ENCODE results near the gene ATP10A. TPM values are rescaled to one million over a fixed set of nuclear protein-coding genes. Genes with fewer than 3 reads are reported as not detected.

The ATP10A gene
- total RNA-seq, 1 experiment from 2014 or later = 2.1 TPM

DNA sequence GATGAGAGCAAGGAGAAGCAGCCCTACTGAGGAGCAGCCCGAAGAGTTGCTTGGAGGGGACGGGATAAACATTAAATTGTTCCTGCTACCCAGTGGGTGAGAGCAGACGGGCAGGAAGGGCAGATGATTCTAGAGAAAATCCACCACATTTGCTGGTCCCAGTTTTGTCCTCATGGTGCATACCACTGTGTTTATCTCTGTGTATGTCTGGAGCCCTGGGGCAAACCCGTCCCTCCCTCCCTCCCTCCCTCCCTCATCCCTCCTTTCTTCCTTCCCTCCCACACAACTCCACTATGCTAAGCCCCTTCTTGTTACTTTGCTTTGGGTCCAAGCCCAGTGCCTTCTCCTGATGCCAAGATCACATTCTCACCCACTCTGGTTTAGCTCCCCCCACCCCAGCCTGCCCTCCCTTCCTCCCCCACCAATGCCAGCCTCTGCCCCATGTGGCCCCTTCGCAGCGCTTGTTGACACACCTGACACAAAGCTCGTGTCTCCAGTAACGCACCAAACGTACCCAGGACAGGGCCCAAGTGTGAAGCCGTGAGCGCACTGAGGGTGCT lies 194.8 kb downstream of the ATP10A start (continued):
- TF ChIP-seq ZNF121 (CRISPR knock-in tag; IDR thresholded peaks at IDR 0.05) (no peak), ZNF138 (CRISPR knock-in tag; conservative IDR thresholded peaks at IDR 0.05) (no peak), ATF1 (CRISPR knock-in tag; IDR thresholded peaks at IDR 0.05) (no peak), NR2C2 (CRISPR knock-in tag; IDR thresholded peaks at IDR 0.05) (no peak), ZNF416 (CRISPR knock-in tag; IDR thresholded peaks at IDR 0.05) (no peak), ZNF232 (CRISPR knock-in tag; IDR thresholded peaks at IDR 0.05) (no peak)

DNA sequence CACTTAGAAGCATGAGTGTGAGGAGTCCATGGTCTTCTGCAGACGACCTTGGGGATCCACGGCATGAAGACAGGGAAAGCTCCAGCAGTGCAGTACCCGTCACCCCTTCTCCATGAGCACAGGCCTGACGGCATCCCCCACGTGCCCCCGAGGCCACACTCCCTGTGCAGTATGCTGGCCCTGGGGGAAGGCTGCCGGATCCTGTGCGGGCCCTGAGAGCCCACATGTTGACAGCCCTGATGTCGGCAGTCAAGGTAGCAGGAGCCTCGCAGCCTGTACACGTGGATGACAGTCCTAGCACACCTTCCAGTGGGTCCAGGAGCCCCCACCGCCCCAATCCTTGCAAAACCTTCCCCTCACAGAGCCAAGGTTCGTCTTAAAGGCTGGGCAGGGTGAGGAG lies 195.3 kb downstream of the ATP10A start:
- no peak for DNase-seq (ENCODE audit: low spot score)
- no peak for TF ChIP-seq CBFB (CRISPR knock-in tag; IDR thresholded peaks at IDR 0.05; ENCODE audit: low read depth)
- TF ChIP-seq, protein P1, sequence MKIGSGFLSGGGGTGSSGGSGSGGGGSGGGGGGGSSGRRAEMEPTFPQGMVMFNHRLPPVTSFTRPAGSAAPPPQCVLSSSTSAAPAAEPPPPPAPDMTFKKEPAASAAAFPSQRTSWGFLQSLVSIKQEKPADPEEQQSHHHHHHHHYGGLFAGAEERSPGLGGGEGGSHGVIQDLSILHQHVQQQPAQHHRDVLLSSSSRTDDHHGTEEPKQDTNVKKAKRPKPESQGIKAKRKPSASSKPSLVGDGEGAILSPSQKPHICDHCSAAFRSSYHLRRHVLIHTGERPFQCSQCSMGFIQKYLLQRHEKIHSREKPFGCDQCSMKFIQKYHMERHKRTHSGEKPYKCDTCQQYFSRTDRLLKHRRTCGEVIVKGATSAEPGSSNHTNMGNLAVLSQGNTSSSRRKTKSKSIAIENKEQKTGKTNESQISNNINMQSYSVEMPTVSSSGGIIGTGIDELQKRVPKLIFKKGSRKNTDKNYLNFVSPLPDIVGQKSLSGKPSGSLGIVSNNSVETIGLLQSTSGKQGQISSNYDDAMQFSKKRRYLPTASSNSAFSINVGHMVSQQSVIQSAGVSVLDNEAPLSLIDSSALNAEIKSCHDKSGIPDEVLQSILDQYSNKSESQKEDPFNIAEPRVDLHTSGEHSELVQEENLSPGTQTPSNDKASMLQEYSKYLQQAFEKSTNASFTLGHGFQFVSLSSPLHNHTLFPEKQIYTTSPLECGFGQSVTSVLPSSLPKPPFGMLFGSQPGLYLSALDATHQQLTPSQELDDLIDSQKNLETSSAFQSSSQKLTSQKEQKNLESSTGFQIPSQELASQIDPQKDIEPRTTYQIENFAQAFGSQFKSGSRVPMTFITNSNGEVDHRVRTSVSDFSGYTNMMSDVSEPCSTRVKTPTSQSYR (CRISPR knock-in tag; IDR thresholded peaks at IDR 0.05) = no peak
- no peak for TF ChIP-seq ZNF317 (CRISPR knock-in tag; IDR thresholded peaks at IDR 0.05; ENCODE audit: borderline replicate concordance, low read depth)
- no peak for TF ChIP-seq IRF2 (CRISPR knock-in tag; IDR thresholded peaks at IDR 0.05; ENCODE audit: borderline replicate concordance, low read depth)
- TF ChIP-seq GABPB1 (CRISPR knock-in tag; IDR thresholded peaks at IDR 0.05) = no peak
- TF ChIP-seq, protein P2, sequence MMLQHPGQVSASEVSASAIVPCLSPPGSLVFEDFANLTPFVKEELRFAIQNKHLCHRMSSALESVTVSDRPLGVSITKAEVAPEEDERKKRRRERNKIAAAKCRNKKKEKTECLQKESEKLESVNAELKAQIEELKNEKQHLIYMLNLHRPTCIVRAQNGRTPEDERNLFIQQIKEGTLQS (CRISPR knock-in tag; conservative IDR thresholded peaks at IDR 0.05) = no peak
- TF ChIP-seq, protein P3, sequence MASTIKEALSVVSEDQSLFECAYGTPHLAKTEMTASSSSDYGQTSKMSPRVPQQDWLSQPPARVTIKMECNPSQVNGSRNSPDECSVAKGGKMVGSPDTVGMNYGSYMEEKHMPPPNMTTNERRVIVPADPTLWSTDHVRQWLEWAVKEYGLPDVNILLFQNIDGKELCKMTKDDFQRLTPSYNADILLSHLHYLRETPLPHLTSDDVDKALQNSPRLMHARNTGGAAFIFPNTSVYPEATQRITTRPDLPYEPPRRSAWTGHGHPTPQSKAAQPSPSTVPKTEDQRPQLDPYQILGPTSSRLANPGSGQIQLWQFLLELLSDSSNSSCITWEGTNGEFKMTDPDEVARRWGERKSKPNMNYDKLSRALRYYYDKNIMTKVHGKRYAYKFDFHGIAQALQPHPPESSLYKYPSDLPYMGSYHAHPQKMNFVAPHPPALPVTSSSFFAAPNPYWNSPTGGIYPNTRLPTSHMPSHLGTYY (CRISPR knock-in tag; IDR thresholded peaks at IDR 0.05) = no peak
- no peak for TF ChIP-seq ZNF121 (CRISPR knock-in tag; IDR thresholded peaks at IDR 0.05)
- no peak for TF ChIP-seq SMAD4 (CRISPR knock-in tag; IDR thresholded peaks at IDR 0.05)
- H3K27ac Mint-ChIP-seq = no peak overlapping the region
- H3K4me3 Mint-ChIP-seq = no peak overlapping the region
- no peaks in the 10 kb centered on the region for H3K27me3 Mint-ChIP-seq (ENCODE audit: low read depth)
- H3K36me3 Mint-ChIP-seq = no peaks in the 10 kb centered on the region
- CTCF ChIA-PET = interaction anchor here (1.0 to 1.1 kb wide), 2 partner anchors 16 to 42 kb away, joined by 3 read pairs; no protein-coding TSS in a partner anchor
- no peaks in the 10 kb centered on the region for H3K9me3 Mint-ChIP-seq
- peaks cover 53% of the 10 kb centered on the region for H3K4me1 Mint-ChIP-seq
- POLR2A ChIA-PET = no interaction called here
- ATAC-seq = no peak

DNA sequence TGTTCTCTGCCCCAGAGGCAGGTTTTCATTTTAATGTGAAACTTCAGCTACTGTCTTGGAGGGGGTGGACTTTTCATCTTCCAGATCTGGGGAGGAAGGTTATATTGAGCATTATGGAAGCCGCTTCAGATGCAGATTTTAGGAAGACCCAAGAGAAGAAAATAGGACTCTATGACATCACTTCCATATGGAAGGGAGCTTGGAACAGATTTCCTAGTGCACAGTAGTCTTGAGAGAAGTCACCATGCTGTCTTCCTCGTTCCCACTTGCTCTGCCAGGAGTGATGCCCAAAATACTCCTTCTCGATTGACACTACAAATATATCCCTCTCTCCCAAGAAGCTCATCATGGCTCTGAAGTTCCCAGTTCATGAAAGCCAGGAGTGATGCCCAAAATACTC lies 197.2 kb downstream of the ATP10A start:
- ATAC-seq (no peak), DNase-seq (ENCODE audit: low spot score) (no peak)
- Mint-ChIP-seq H3K9me3 (no peaks in the 10 kb centered on the region), H3K27ac (no peak overlapping the region), H3K4me3 (no peak overlapping the region), H3K4me1 (peaks cover 57% of the 10 kb centered on the region), H3K36me3 (no peaks in the 10 kb centered on the region), H3K27me3 (ENCODE audit: low read depth) (no peaks in the 10 kb centered on the region)
- ChIA-PET POLR2A (interaction anchor here (1.2 kb wide), 1 partner anchor 10 kb away, joined by 3 read pairs; no protein-coding TSS in a partner anchor), CTCF (no interaction called here)
- TF ChIP-seq, protein P4, sequence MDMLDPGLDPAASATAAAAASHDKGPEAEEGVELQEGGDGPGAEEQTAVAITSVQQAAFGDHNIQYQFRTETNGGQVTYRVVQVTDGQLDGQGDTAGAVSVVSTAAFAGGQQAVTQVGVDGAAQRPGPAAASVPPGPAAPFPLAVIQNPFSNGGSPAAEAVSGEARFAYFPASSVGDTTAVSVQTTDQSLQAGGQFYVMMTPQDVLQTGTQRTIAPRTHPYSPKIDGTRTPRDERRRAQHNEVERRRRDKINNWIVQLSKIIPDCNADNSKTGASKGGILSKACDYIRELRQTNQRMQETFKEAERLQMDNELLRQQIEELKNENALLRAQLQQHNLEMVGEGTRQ (CRISPR knock-in tag; IDR thresholded peaks at IDR 0.05) = no peak
- TF ChIP-seq CREM (CRISPR knock-in tag; IDR thresholded peaks at IDR 0.05) (no peak), NFE2L1 (CRISPR knock-in tag; IDR thresholded peaks at IDR 0.05) (no peak), TP53 (CRISPR knock-in tag; IDR thresholded peaks at IDR 0.05) (no peak), GTF2I (CRISPR knock-in tag; conservative IDR thresholded peaks at IDR 0.05) (no peak), ETV6 (CRISPR knock-in tag; IDR thresholded peaks at IDR 0.05) (no peak), ESRRA (CRISPR knock-in tag; IDR thresholded peaks at IDR 0.05; ENCODE audit: borderline replicate concordance) (no peak), ZNF423 (CRISPR knock-in tag; IDR thresholded peaks at IDR 0.05) (no peak), JAZF1 (CRISPR knock-in tag; IDR thresholded peaks at IDR 0.05) (no peak)
- TF ChIP-seq, protein P5, sequence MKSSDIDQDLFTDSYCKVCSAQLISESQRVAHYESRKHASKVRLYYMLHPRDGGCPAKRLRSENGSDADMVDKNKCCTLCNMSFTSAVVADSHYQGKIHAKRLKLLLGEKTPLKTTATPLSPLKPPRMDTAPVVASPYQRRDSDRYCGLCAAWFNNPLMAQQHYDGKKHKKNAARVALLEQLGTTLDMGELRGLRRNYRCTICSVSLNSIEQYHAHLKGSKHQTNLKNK (CRISPR knock-in tag; IDR thresholded peaks at IDR 0.05) = no peak
- TF ChIP-seq, protein P6, sequence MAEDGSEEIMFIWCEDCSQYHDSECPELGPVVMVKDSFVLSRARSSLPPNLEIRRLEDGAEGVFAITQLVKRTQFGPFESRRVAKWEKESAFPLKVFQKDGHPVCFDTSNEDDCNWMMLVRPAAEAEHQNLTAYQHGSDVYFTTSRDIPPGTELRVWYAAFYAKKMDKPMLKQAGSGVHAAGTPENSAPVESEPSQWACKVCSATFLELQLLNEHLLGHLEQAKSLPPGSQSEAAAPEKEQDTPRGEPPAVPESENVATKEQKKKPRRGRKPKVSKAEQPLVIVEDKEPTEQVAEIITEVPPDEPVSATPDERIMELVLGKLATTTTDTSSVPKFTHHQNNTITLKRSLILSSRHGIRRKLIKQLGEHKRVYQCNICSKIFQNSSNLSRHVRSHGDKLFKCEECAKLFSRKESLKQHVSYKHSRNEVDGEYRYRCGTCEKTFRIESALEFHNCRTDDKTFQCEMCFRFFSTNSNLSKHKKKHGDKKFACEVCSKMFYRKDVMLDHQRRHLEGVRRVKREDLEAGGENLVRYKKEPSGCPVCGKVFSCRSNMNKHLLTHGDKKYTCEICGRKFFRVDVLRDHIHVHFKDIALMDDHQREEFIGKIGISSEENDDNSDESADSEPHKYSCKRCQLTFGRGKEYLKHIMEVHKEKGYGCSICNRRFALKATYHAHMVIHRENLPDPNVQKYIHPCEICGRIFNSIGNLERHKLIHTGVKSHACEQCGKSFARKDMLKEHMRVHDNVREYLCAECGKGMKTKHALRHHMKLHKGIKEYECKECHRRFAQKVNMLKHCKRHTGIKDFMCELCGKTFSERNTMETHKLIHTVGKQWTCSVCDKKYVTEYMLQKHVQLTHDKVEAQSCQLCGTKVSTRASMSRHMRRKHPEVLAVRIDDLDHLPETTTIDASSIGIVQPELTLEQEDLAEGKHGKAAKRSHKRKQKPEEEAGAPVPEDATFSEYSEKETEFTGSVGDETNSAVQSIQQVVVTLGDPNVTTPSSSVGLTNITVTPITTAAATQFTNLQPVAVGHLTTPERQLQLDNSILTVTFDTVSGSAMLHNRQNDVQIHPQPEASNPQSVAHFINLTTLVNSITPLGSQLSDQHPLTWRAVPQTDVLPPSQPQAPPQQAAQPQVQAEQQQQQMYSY (CRISPR knock-in tag; IDR thresholded peaks at IDR 0.05) = no peak

Measured in WTC11 (cell line).